Measurements from ENCODE around the gene CLDN24. TPM values are rescaled to one million over a fixed set of nuclear protein-coding genes. Genes with fewer than 3 reads are reported as not detected.

The CLDN24 gene
- not detected in 2 replicates for total RNA-seq

GRCh38 chr4:183322326-183322725, at the start of gene CLDN24:
CLDN24 (minus strand) TSS chr4:183322426; CDS start chr4:183322426, 0 bp downstream.

GRCh38 chr4:183320211-183321059, 1.8 kb downstream of the CLDN24 start, which contains the start of gene CLDN22:
CLDN22 (minus strand) TSS chr4:183320276; CDS start chr4:183320218, 58 bp downstream.

Other genes starting within 250 kb of the CLDN24 start
- 13.0 and 14.4 TPM in 2 replicates for gene WWC2, start 223.2 kb downstream of the CLDN24 start, total RNA-seq
- not detected in 2 replicates for gene CLDN22, start 2.1 kb downstream of the CLDN24 start, total RNA-seq
- 11.2 and 14.0 TPM in 2 replicates for gene CDKN2AIP, start 122.2 kb upstream of the CLDN24 start, total RNA-seq
- gene ING2, start 182.6 kb upstream of the CLDN24 start, total RNA-seq, result 13.9 and 17.5 TPM in 2 replicates

Measured in hair follicular keratinocyte (primary cell).